MM.1S (cell line): ENCODE results near the gene C20orf173.

ENCODE experiments used
- EZH2 ChIP-seq: fragments of 300-600 bp; sonication (generic); optimal IDR thresholded peaks from 2 replicates; pipeline ENCODE3; 2017; ENCODE audit warnings: low read depth, mild to moderate bottlenecking, antibody characterized with exemption, low read length, mixed read lengths
- EZH2phosphoT487 ChIP-seq: fragments of 300-600 bp; sonication (generic); IDR thresholded peaks from 2 replicates; pipeline ENCODE4 v1.6.1; 2018; ENCODE audit warnings: antibody characterized with exemption, low read length
- TF ChIP-seq, protein P1 (sequence below): fragments of 300-600 bp; sonication (generic); IDR thresholded peaks from 2 replicates; pipeline ENCODE4 v1.5.1; 2016; ENCODE audit warnings: antibody characterized with exemption, low read length, mixed read lengths

DNA sequence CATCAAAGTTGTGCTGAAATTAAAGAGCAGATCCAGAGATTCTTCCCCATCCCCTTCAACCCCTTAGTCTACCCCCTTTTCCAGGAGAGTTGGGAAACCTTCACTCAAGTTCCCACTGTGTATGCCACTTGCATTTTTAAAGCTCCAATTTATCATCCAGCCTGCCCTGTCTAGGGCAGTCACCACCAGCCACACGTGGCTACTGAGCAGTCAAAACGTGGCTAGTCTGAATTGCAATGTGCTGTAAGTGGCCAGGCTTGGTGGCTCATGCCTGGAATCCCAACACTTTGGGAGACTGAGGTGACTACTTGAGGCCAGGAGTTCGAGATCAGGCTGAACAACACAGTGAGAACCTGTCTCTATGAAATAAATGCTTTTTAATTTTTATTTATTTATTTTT is 47.4 kb upstream of the C20orf173 start:
- TF ChIP-seq, protein P1, sequence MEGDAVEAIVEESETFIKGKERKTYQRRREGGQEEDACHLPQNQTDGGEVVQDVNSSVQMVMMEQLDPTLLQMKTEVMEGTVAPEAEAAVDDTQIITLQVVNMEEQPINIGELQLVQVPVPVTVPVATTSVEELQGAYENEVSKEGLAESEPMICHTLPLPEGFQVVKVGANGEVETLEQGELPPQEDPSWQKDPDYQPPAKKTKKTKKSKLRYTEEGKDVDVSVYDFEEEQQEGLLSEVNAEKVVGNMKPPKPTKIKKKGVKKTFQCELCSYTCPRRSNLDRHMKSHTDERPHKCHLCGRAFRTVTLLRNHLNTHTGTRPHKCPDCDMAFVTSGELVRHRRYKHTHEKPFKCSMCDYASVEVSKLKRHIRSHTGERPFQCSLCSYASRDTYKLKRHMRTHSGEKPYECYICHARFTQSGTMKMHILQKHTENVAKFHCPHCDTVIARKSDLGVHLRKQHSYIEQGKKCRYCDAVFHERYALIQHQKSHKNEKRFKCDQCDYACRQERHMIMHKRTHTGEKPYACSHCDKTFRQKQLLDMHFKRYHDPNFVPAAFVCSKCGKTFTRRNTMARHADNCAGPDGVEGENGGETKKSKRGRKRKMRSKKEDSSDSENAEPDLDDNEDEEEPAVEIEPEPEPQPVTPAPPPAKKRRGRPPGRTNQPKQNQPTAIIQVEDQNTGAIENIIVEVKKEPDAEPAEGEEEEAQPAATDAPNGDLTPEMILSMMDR: no peak
- no peak for TF ChIP-seq EZH2
- TF ChIP-seq EZH2phosphoT487: no peak
